T47D (cell line): ENCODE results near the gene GPR75.

Source experiments
- DNase-seq, 2 experiments: peaks; one replicate each; pipeline versions ENCODE4 v3.0.0 to v3.0.0-alpha.2; 2011 to 2012; ENCODE audit warnings: low read depth in 1 of 2, low spot score in 1 of 2
- JUND ChIP-seq: IDR thresholded peaks from 2 replicates; pipeline ENCODE4 v1.6.1; 2012; ENCODE audit warnings: low read depth
- in situ Hi-C: cut with HindIII; loops from 2 replicates; pipeline ENCODE4 v1.10.0; 2016; ENCODE audit warnings: low sequenced_read_pairs, low pct_unique_long_range_greater_than_20kb

The GPR75 gene

DNA sequence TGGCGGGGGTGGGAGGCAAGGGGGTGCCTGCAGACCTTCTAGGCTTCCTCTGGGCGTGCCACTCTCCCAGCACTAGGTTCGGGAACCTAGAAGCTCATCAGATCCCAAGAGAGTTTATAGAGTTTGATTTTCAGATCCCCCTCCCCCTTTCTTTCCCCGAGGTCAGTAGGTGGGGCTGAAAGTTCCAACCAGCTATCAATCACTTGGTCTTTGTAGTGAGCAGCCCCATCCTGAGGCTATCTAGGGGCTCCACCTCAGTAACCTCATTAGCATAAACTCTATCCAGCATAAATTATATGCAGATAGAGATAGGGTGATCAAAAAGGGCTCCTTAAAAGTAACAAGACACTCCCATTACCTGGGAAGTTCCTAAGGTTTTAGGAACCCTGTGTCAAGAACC is 40.1 kb downstream of the GPR75 start:
- no peak for DNase-seq
- in situ Hi-C loops: no loop called here
- no peak for TF ChIP-seq JUND

DNA sequence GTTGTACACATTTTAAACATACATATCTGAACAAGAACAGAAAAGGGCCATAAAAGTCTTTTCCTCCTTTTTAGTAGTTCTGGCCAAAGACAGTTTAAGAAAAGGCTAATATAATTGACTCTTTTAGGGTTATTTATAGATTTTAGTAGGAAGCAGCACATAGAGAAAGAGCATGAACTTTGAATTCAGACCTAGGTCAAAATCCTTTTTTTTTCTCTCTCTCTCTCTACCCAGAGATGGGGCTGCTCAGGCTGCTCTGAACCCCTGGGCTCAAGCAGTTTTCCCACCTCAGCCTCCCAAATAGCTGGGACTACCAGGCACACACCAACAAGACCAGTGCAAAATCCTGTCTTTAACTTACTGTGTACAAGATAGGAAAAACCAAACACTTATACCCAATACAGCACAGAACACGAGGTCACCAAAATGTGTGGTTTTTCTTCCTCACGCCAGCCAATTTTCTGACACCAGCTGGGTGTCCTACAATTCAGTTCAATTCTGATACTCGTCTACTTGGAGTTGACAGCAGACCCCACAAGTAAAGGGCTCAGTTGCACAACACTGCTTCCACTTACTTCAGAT is 40.8 kb downstream of the GPR75 start:
- no peak for TF ChIP-seq JUND
- DNase-seq: no peak
- in situ Hi-C loops: no loop called here

DNA sequence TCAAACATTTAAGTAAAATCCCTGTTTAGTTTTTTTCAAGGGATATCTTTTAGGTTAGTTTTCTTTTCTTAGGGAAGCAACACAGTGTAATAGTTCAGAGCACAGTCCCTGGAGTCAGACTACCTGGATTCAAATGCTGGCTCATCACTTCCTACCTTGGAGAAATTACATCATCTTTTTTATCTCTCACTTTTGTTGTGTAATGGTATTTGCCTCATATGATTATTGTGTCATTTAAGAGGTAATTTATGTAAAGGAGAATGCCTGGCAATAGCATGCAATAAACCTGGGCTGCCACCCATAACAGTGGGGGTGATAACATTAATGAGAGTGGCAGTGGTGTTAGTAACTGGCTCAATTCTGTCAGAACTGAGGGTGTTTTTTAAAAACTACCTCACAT is 46.6 kb downstream of the GPR75 start:
- DNase-seq: no peak
- in situ Hi-C loops: no loop called here
- TF ChIP-seq JUND: no peak

DNA sequence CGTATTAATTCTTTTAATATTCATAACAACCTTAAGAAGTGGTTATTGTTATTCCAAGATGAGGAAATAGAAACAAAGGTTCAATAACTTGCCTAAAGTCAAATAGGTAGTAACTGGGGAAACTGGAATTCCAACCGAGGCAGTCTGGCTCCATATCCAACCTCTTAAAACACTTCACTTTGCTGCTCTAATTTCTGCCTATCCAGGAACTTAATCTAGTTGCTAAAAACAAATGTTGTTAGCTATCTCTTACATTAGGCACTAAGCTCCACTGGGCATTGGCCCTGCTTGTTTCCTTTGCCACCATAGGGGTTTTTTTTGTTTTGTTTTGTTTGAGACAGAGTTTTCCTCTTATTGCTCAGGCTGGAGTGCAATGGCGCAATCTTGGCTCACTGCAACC is 48.2 kb downstream of the GPR75 start:
- in situ Hi-C loops: no loop called here
- DNase-seq: no peak
- no peak for TF ChIP-seq JUND
